Endodermal cell (in vitro differentiated cells): ENCODE results near the gene CD247. TPM values are rescaled to one million over a fixed set of nuclear protein-coding genes. Genes with fewer than 3 reads are reported as not detected.

ENCODE experiments used
- DNase-seq: peaks from one replicate; pipeline ENCODE4 v3.0.0-alpha.2; 2017
- H3K27ac ChIP-seq: 2 replicates; pipeline ENCODE4 v1.5.1; 2013; ENCODE audit warnings: mild to moderate bottlenecking, low read depth, low read length, moderate library complexity
- H3K27me3 ChIP-seq: 2 replicates; pipeline ENCODE4 v1.6.1; 2013; ENCODE audit warnings: mild to moderate bottlenecking, low read length, moderate library complexity; ENCODE audit not compliant: insufficient read depth, control insufficient read depth, poor library complexity, severe bottlenecking
- H3K36me3 ChIP-seq: 2 replicates; pipeline ENCODE4 v1.7.0; 2013; ENCODE audit warnings: mild to moderate bottlenecking, low read length, moderate library complexity; ENCODE audit not compliant: control insufficient read depth, insufficient read depth
- H3K4me1 ChIP-seq: one replicate; pipeline ENCODE4 v1.7.0; 2013; ENCODE audit warnings: low read length; ENCODE audit not compliant: control insufficient read depth, insufficient read depth
- H3K4me3 ChIP-seq: 2 replicates; pipeline ENCODE4 v1.5.1; 2013; ENCODE audit warnings: mild to moderate bottlenecking, low read length, moderate library complexity
- H3K9ac ChIP-seq: 2 replicates; pipeline ENCODE4 v1.6.1; 2013; ENCODE audit warnings: mild to moderate bottlenecking, low read length, moderate library complexity; ENCODE audit not compliant: poor library complexity, severe bottlenecking; ENCODE audit errors: extremely low read depth
- H3K9me3 ChIP-seq: 2 replicates; pipeline ENCODE4 v1.6.1; 2013; ENCODE audit warnings: mild to moderate bottlenecking, low read length, moderate library complexity; ENCODE audit not compliant: control insufficient read depth
- H3K27ac Mint-ChIP-seq: 2 replicates; pipeline ENCODE4 v1.8.0; 2020; ENCODE audit warnings: mixed read lengths
- H3K27me3 Mint-ChIP-seq: 2 replicates; pipeline ENCODE4 v1.8.0; 2021; ENCODE audit warnings: mild to moderate bottlenecking, mixed read lengths; ENCODE audit not compliant: insufficient read depth
- H3K36me3 Mint-ChIP-seq: 2 replicates; pipeline ENCODE4 v1.8.0; 2020; ENCODE audit warnings: low read depth, mixed read lengths
- H3K4me1 Mint-ChIP-seq: 2 replicates; pipeline ENCODE4 v1.8.0; 2020; ENCODE audit warnings: mixed read lengths
- H3K4me3 Mint-ChIP-seq: 2 replicates; pipeline ENCODE4 v1.8.0; 2020; ENCODE audit warnings: mild to moderate bottlenecking, moderate library complexity, mixed read lengths
- H3K9me3 Mint-ChIP-seq: 2 replicates; pipeline ENCODE4 v1.8.0; 2020; ENCODE audit warnings: mild to moderate bottlenecking, mixed read lengths
- CTCF ChIP-seq: fragments of 200-600 bp; sonication (generic); conservative IDR thresholded peaks from 2 replicates; pipeline ENCODE4 v1.5.0; 2021; ENCODE audit warnings: antibody characterized with exemption, mild to moderate bottlenecking
- WGBS, 2 experiments: methylation state at CpG; one replicate each; pipeline versions ENCODE4 v1.1.5 to v1.1.7; 2013; ENCODE audit warnings: missing lambda C conversion rate in 2 of 2, mixed read lengths in 1 of 2; ENCODE audit not compliant: insufficient coverage in 1 of 2, insufficient read length in 1 of 2; 5-methylcytosine and 5-hydroxymethylcytosine counted together
- total RNA-seq, 2 donors: library from RNA; stranded (reverse); fragmentation: NEBNext Ultra II Directional in 1 of 2; extraction: Animal tissue kit (Norgen Biotek cat#: 25700) in 1 of 2; gene quantifications; 2 replicates in 1 of 2; 3 replicates in 1 of 2; pipeline ENCODE4 v1.2.1, GENCODE V29; 2021

Gene CD247
- total RNA-seq, 2 donors from 2014 or later = 0.46 to 0.55 TPM

GRCh38 chr1:167541610-167542009, 23.3 kb upstream of the CD247 start:
- WGBS, 2 experiments = 0% methylated on average over 1 of the region's 1 CpG
- Mint-ChIP-seq H3K9me3 (no peaks in the 10 kb centered on the region), H3K27ac (no peak overlapping the region), H3K36me3 (no peaks in the 10 kb centered on the region), H3K4me1 (peaks cover 2% of the 10 kb centered on the region), H3K4me3 (no peak overlapping the region), H3K27me3 (no peaks in the 10 kb centered on the region)
- Histone ChIP-seq H3K36me3 (no peaks in the 10 kb centered on the region), H3K9ac (no peak overlapping the region), H3K27ac (no peak overlapping the region), H3K27me3 (no peaks in the 10 kb centered on the region), H3K4me3 (no peak overlapping the region), H3K9me3 (no peaks in the 10 kb centered on the region), H3K4me1 (peaks cover 3% of the 10 kb centered on the region)
- DNase-seq = no peak
- TF ChIP-seq CTCF = no peak

DNA sequence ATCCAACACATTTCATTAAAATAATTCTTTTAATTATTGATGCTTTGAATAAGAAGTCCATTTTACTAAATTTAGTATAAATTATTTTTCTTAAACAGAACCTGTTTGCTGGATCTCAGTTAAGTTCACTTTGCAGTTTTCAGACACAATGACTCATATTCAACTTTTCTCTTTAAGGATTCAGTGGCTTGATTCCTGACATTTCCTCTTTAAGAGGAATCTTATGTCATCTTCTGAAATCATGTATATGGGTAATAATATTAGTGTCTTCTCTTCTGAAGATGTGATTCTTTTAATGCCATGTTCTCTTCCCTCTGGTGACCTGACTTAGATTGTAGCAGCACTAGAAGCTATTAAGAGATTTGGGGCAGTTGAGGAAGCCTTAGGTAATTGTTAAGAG, 22.7 kb upstream of the CD247 start:
- Mint-ChIP-seq H3K27ac (no peak overlapping the region), H3K36me3 (no peaks in the 10 kb centered on the region), H3K4me1 (peaks cover 2% of the 10 kb centered on the region), H3K9me3 (no peaks in the 10 kb centered on the region), H3K27me3 (no peaks in the 10 kb centered on the region), H3K4me3 (no peak overlapping the region)
- Histone ChIP-seq H3K27ac (no peak overlapping the region), H3K9ac (no peak overlapping the region), H3K27me3 (no peaks in the 10 kb centered on the region), H3K36me3 (no peaks in the 10 kb centered on the region), H3K4me3 (no peak overlapping the region), H3K4me1 (peaks cover 3% of the 10 kb centered on the region), H3K9me3 (no peaks in the 10 kb centered on the region)
- no peak for DNase-seq
- no peak for TF ChIP-seq CTCF

GRCh38 chr1:167538657-167539056, 20.3 kb upstream of the CD247 start:
- Mint-ChIP-seq H3K4me1 (peaks cover 2% of the 10 kb centered on the region), H3K36me3 (no peaks in the 10 kb centered on the region), H3K27ac (no peak overlapping the region), H3K4me3 (no peak overlapping the region), H3K27me3 (peaks cover 3% of the 10 kb centered on the region), H3K9me3 (no peaks in the 10 kb centered on the region)
- peak; percentile 57 for TF ChIP-seq CTCF
- Histone ChIP-seq H3K9me3 (no peaks in the 10 kb centered on the region), H3K4me3 (no peak overlapping the region), H3K36me3 (no peaks in the 10 kb centered on the region), H3K9ac (no peak overlapping the region), H3K4me1 (no peaks in the 10 kb centered on the region), H3K27me3 (no peaks in the 10 kb centered on the region), H3K27ac (no peak overlapping the region)
- WGBS, 2 experiments = 75 to 79% methylated on average over 2 to 5 of the region's 5 CpGs
- peak; percentile 87 for DNase-seq
